GM18907 (cell line): ENCODE results near the gene ANO10.
A peak's percentile ranks its signal among the peaks of the same experiment; 100 is the strongest.
"Not testable (repeated sequence)": the region's sequence is repeated elsewhere in the genome, so short reads cannot be mapped to it uniquely, and the experiment has no call there.

ENCODE experiments used
- ATAC-seq: cut with Tn5 transposase; IDR thresholded peaks from one replicate; pipeline ENCODE4 v1.9.1; 2021; ENCODE audit warnings: mild to moderate bottlenecking, moderate library complexity; ENCODE audit not compliant: unreplicated experiment

ANO10 gene, protein sequence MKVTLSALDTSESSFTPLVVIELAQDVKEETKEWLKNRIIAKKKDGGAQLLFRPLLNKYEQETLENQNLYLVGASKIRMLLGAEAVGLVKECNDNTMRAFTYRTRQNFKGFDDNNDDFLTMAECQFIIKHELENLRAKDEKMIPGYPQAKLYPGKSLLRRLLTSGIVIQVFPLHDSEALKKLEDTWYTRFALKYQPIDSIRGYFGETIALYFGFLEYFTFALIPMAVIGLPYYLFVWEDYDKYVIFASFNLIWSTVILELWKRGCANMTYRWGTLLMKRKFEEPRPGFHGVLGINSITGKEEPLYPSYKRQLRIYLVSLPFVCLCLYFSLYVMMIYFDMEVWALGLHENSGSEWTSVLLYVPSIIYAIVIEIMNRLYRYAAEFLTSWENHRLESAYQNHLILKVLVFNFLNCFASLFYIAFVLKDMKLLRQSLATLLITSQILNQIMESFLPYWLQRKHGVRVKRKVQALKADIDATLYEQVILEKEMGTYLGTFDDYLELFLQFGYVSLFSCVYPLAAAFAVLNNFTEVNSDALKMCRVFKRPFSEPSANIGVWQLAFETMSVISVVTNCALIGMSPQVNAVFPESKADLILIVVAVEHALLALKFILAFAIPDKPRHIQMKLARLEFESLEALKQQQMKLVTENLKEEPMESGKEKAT

DNA sequence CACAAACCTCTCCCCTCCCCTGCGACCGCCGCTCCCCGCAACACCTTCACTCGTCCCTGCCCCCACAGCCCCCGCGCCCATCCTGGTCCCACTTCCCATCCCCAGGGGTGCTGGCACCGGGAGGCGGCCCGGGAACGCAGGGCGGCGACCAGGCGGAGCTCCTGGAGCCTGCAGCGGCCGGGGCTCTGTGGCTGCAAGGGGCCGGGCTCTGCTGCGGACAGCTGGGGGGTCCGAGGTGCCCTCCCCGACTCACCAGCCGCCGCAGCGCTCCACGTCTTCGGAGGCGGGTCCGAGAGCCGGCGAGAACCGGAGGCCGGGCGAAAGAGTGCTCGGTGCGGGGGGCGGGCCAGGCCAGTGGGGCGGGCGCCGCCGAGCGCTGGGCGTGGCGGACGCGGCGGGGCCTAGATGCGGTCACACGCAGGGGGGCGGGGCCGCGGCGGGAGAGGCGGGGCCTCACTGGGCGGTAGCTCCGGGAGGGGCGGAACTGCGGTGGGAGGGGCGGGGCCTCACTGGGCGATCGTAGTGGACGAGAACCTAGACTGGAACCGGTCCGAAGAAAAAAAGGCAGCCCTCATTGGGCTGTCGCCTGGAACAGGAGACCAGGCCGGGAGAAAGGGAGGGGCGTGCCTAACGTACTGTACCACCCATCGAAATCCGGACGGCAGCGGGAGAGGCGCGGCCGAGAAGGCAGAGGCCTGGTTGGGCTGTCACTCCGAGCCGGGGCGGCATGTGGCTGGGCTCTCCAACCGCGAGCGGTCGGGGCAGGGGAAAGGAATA, at the start of gene ANO10:
TSS of gene ANO10 (minus strand) at position 356 of the 777 bp plus-strand sequence. CDS start 16,159 bp downstream, outside the sequence.
- peak; percentile 97 for ATAC-seq

DNA sequence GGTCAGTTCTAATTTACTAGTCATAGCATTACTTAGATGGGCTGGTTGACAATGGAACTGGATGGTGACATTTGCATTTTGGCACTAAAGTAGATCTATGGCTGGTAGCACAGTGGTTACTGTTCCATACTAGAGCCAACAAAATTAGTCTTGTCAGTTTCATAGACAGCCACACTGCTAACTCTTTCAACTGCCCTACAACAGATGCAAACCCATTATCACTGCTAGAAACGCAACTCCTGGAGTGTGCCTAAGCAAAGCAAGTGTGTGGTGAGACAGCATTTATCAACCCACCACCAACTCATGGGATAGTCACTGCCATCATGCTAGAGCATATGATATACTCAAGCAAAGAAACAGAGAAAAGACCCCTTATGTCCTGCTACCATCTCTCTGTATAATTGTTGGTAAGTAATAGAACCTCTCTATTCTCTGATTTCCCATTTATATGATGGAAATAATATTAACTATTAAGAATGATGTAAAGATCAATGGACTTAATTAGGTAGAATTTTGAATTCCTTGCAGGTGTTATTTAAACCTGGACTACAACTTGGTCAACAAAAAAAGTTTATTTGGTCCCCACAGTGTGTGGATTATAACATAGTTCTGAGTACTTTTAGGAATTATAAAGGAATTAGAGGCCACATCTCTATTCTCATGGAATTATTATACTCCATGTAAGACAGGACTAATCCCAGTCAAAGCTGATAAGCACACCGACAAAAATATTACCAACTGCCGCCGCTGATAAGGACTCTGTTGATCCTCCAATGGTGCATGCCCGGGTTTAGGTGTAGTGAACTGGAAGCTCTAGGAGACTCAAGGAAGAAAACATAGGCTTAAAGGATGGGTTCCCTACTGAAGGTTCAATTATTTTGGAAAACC, 49.1 kb upstream of the ANO10 start:
- no peak for ATAC-seq

DNA sequence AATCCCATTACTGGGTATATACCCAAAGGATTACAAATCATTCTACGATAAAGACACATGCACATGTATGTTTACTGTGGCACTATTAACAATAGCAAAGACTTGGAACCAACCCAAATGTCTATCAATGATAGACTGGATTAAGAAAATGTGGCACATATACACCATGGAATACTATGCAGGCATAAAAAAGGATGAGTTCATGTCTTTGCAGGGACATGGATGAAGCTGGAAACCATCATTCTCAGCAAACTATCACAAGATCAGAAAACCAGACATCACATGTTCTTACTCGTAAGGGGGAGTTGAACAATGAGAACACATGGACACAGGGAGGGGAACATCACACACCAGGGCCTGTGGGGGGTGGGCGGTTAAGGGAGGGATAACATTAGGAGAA, 43.2 kb upstream of the ANO10 start:
- not testable (repeated sequence) for ATAC-seq

DNA sequence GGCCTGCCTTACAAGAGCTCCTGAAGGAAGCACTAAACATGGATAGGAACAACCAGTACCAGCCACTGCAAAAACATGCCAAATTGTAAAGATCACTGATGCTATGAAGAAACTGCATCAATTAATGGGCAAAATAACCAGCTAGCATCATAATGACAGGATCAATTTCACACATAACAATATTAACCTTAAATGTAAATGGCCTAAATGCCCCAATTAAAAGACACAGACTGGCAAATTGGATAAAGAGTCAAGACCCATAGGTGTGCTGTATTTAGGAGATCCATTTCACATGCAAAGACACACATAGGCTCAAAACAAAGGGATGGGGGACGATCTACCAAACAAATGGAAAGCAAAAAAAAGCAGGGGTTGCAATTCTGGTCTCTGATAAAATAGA, 39.6 kb upstream of the ANO10 start:
- not testable (repeated sequence) for ATAC-seq

DNA sequence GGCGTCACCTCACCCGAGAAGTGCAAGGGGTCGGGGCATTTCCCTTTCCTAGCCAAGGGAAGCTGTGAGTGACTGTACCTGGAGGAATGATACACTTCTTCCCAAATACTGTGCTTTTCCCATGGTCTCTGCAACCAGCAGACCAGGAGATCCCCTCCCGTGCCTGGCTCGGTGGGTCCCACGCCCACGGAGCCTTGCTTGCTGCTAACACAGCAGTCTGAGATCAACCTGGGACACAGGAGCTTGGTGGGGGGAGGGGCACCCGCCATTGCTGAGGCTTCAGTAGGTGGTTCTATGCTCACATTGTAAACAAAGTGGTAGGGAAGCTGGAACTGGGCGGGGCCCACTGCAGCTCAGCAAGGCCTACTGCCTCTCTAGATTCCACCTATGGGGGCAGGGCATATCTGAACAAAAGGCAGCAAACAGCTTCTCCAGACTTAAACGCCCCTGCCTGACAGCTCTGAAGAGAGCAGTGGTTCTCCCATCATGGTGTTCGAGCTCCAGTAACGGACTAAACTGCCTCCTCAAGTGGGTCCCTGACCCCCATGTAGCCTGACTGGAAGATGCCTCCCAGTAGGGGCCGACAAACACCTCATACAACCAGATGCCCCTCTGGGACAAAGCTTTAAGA, 37.6 kb upstream of the ANO10 start:
- no peak for ATAC-seq

DNA sequence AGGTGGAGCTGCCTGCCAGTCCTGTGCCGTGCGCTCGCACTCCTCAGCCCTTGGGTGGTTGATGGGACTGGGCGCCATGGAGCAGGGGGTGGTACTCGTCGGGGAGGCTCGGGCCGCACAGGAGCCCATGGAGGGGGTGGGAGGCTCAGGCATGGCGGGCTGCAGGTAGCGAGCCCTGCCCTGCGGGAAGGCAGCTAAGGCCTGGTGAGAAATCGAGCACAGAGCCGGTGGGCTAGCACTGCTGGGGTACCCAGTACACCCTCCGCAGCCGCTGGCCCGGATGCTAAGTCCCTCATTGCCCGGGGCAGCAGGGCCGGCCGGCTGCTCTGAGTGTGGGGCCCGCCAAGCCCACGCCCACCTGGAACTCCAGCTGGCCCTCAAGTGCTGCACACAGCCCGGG, 34.6 kb upstream of the ANO10 start:
- ATAC-seq, result not testable (repeated sequence)

DNA sequence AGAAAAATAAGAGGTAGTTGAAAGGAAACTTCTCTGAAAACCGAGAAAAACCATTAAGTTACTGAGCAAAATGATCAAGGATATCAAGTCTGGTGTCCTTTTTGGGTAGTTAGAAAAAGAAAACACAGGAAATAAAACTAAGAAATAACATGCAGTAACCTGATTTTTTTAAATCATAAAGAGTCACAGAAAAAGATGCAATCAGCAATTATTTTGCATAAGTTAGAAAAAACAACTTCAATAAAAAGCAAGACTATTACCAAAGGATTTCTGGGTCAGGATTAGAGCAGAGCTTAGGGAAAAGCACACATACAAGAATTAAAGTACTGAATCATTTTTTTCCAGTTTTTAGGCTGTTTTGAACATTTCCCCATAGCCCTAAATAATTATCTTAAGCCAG, 28.5 kb upstream of the ANO10 start:
- ATAC-seq, result no peak

DNA sequence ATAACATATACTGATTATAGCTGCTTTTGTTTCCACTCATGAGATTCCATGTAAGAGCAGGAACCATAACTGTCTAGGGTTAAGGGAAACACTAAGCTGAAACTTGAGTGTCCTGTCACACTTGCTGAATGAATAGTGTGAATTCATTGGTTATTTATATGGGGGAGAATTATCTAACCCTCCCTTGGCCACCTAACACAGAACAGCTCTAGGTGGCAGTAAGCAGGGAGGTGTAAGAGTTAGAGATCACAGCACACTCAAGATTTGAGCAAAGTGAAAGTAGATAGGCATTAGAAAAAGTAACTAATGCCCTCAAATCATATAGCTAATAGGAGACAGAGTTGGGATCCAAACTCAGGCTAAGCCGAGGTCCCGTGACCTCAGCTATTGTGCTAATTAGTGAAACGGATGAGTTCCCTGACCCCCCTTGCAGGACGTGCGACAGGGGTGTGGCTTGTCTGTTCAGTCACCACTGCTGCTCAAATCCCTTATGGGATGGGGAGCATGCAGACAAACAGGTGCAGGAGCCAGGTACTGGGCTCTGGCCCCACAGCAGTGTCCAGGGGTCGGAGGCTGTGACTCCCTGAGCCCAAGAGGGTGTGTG, 27.7 kb upstream of the ANO10 start:
- no peak for ATAC-seq

DNA sequence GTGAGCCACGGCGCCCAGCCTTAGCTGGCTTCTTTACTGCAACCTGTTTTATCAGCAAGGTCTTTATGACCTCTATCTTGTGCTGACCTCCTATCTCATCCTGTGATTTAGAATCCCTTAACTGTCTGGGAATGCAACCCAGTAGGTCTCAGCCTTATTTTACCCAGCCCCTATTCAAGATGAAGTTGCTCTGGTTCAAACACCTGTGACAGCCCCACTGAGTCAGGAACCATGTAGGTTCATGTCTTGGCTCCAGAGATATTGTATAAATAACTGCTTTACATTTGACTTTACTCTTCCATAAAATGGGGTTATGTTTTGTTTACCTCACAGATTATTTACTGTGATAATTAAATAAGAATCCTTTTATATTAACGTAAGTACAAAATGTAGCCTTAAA, 27.1 kb upstream of the ANO10 start:
- ATAC-seq, result no peak

DNA sequence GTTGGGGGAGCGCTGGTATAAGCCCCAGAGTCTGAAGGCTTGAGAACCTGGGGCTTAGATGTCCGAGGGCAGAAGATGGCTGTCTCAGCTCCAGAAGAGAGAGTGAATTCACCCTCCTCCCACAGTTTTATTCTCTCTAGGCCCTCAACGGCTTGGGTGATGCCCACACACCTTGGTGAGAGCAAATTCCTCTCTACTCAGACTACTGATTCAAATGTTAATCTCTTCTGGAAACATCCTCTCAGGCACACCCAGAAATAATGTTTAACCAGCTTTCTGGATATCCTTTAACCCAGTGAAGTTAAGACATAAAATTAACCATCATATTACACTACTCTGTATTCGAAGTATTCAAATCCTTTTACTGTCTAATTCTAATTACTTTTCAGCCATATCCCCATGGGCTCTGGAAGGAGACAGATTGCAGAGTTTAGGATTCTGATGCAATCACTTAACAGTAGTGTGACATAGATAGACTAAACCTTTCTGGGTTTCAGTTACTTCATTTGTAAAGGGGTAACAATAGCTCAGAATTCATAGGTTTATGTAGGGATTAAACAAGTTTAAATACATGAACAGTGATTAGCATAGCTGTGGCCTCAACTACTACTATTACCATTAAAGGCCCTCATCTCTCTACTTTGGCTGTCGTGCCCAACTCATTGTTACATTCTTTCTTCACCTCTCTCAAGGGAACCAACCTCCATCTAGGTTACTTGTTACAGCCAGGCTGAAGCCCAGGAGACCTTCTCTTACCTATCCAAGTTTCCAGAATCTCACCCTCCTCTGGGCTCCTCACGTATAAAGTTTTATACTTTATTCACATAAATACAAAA, 25.7 kb upstream of the ANO10 start:
- no peak for ATAC-seq

DNA sequence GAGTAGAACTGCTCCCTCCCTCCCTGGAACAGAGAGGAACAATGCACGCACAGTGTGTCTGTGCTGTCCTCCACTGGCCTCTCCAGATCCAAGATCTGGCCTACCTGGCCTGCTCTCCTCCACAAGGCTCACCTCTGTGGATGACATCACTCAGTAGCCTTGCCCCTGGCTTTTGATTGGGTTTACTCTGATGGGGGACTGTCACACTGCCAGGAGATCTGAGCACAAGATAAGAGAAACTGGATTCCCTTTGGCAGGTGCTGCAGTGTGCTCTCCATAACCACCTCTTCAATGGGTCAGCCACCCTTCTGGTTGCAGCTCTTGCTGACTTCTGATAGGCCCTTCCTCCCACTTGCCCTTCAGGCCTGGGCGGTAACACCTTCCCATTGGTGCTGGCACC, 22.6 kb upstream of the ANO10 start:
- ATAC-seq, result no peak

DNA sequence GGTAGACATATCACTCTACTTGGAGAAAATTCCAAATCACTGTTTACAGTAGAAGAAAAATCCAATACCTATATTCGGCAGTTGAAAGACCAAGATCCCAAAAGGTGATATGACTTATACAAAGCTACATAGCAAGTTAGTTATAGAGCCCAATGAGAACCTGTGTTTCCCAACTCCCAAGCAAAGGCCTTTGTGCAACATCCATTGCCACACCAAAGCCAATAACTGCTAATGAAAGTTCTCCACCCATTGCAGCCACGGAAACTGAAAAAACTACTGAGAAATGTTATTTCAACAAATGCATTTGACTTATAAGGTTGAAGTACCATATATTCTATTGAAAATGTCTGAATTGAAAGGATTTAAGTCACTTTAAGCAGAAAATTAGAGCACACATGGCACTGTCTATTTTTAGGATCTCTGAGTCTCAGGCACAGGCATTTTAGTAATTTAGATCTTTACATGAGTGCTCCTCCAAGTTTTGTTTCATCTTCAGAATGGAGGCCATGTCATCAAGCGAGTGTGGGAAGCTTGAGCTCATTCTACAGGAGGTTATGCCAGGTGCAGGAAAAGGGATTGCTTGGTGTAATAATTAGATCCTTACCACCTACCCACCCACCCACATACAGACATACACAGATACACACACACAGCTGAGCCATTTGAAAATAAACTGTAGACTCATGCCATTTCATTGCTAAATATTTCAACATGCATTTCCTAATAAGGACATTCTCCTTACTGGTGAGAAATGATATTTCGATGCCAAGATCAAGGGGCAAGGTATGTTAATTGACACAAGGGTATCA, 19.7 kb upstream of the ANO10 start:
- no peak for ATAC-seq

DNA sequence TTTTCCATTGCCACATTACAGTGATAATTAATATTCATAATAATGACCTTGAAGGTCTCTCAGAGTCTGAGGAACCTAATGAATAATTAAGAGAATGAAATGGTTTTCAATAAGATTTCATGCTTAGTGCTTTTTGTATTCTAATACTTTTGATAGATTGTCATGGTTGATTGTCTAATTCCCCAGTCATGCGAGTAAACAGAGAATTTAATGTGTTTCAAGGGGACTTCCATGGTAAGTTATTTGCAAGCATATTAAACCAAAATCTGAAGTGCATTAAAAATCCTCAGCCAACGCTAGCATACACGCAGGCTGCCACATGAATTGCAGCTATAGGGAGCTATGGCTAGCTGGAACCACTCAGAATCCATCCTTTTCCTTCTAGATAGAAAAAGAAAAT, 18.9 kb upstream of the ANO10 start:
- ATAC-seq, result no peak

DNA sequence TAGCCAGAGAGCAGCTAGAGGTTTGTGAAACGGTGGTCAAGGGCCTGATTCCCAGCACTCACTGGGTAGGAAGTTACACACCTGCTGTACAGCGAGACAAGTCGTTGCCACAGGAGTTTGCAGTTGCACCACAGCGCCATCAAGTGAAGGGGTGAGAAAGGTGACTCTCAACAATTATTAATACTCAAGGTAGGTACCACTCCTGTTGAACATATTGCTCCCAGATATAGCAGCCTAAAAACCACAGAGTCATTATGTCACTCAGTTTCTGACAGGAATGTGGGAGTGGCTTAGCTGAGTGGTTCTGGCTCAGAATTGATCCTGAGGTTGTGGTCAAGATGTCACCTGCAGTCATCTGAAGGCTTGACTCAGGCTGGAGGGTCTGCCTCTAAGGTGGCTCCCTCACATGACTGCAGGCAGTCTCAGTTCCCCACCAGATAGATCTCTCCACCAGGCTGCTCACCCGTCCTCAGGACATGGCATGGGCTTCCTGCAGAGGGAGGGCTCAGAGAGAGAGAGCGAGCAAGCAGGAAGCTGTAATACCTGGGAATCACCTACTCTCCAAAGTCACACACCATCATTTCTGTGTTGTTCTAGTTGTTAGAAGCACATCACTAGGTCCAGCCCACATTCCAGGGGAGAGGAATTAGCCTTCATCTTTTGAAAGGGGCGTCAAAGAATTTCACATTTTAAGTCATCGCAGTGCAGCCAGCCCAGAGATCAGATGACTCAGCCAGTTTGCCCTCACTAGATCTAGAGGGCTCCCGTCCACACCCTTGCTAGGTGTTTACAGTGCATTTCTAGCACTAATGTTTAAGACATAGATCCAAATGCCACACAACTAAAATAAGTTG, 17.0 kb upstream of the ANO10 start:
- peak; percentile 74 for ATAC-seq

DNA sequence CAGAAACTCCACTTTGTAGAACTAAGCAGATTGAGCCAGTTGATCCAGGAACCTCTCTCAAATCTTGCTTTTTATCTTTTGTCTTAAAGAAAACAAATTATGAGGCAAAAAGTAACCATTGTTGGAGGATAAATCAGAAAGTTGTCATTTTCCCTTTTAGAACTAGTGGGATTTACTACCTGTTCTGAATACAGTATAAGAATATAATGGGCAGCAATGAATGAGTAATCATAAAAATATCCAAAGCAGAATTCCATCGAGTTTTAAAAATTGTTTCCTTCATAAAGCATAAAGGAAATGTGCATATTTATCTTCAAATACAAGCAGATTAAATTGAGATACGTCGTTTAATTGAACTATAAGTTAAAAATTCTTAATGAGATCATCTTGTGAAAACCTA, 15.9 kb upstream of the ANO10 start:
- ATAC-seq, result no peak

DNA sequence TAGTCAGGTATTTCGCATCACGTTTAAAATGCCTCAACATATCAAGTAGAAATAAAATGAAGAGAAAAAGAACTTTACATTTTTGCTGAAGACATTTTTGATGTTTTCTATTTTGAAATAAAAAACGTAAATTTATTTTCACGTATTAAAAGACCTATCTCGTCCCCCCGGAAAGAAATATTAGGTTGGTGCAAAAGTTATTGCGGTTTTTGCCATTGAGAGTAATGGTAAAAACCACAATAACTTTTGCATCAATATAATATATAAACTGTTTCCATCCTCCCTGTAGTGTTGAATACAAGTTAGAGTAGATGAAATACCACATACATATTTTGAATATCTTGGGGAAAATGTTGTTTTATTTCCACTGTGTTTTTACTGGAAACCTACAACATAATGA, 11.2 kb upstream of the ANO10 start:
- no peak for ATAC-seq

DNA sequence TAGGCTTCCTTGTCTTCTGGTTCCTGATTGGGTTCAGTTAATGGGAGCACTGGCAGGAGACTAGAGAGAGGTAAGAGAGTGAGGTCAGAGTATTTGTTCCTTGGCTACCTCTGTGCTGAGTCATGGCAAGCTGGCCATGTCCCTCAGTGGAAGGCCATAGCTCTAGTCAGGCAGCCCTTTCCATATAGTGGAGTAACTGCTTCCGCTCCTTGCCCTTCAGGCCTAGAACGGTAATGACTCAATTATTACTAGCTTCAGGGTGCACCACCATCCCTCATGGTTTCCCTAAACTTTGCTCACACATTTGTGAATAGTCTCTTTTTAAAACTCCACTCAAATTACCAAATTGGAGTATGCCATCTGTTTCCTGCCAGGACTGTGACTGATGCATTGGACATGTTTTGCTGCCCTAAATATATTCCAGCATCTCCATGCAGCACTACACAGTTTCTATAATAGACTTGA, 10.5 kb upstream of the ANO10 start:
- ATAC-seq, result no peak
